NCI-H1092 treated with DMSO at 0.1 percent for 48 hours (cell line): ENCODE results near the gene NPLOC4.

Experiments used
- DNase-seq: peaks from one replicate; lab custom pipeline; 2025; lab: John Stamatoyannopoulos, UW

Gene NPLOC4

GRCh38 chr17:81662002-81662401 lies 25.1 kb upstream of the NPLOC4 start:
- no peak for DNase-seq

DNA sequence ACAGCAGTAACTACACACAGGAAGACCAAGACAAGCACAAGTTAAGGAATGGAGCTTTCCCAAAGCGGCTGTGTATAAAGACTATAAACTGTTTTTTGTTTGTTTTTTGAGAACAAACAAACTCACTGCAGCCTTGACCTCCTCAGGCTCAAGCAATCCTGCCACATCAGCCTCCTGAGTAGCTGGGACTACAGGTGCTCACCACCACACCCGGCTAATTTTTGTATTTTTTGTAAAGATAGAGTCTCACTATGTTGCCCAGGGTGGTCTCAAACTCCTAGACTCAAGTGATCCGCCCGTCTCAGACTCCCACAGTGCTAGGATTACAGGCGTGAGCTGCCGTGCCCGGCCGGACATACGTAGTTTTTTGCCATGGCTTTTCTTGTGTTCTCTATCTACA lies 23.5 kb upstream of the NPLOC4 start:
- DNase-seq, result no peak

- DNase-seq, result no peak
These were observed 22.1 kb upstream of the NPLOC4 start for GRCh38 chr17:81659038-81659437.

GRCh38 chr17:81656835-81657234 lies 19.9 kb upstream of the NPLOC4 start:
- no peak for DNase-seq

DNA sequence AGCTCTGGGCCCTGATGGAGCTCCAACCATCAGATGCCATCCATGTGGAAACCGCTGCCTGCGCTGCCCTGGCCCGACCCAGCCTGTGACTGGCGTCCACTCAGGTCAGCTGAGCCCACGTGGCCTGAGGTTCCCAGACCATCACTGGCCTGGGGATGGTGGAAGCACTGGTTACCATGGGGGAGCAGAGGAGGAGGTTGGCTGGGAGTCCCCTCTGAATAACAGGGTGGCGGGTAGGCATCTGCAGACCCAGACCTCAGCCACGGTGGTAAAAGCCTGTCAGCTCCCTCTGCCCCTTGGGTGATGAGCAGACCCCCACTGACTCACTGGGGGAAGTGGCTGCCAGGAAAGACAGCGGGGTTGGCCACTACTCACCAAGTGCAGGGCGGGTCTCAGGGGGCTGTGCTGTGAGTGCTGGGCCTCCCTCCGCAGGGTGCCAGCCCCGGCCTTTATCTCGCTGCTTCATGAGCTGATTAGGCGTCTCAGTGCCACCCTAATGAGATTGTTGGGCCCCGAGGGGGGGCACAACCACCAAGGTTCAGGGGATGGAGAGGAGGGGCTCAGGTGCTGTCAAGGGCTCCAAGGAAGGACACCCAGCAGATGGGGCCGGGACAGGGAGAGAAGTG lies 19.3 kb upstream of the NPLOC4 start, which contains the start of gene PDE6G:
TSS of gene PDE6G (minus strand) at position 425 of the 626 bp plus-strand sequence. CDS start 3,237 bp downstream, outside the sequence.
- no peak for DNase-seq

- DNase-seq, result no peak
These were observed 18.6 kb upstream of the NPLOC4 start for GRCh38 chr17:81655378-81656117.

- DNase-seq, result no peak
These were observed 16.2 kb upstream of the NPLOC4 start for GRCh38 chr17:81652906-81653771.

- DNase-seq, result no peak
These were observed 14.8 kb upstream of the NPLOC4 start for GRCh38 chr17:81651692-81652091.

GRCh38 chr17:81650951-81651350 lies 14.0 kb upstream of the NPLOC4 start:
- no peak for DNase-seq

DNA sequence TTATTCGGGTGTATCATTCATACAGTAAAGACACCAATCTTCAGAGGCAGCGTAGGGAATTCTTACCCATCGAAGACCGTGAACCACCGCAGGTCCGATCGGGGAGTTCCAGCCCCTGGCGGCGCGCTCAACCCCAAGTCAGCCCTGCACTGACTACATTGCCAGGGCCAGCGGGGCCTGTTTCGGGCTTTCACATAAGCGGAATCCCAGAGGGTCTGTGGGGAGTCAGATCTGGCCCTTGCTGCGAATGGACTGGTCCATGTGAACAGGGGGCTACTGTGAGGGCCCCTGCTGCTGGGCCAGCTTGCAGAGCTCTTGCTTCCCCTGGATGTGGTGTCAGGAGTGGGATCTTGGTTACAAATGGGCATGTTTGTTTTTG lies 11.8 kb upstream of the NPLOC4 start:
- DNase-seq, result no peak

- no peak for DNase-seq
These were observed 11.2 kb upstream of the NPLOC4 start for GRCh38 chr17:81648013-81648706.

- no peak for DNase-seq
These were observed 10.7 kb upstream of the NPLOC4 start for GRCh38 chr17:81647640-81648012.

GRCh38 chr17:81646869-81647600 lies 10.1 kb upstream of the NPLOC4 start:
- DNase-seq, result no peak

DNA sequence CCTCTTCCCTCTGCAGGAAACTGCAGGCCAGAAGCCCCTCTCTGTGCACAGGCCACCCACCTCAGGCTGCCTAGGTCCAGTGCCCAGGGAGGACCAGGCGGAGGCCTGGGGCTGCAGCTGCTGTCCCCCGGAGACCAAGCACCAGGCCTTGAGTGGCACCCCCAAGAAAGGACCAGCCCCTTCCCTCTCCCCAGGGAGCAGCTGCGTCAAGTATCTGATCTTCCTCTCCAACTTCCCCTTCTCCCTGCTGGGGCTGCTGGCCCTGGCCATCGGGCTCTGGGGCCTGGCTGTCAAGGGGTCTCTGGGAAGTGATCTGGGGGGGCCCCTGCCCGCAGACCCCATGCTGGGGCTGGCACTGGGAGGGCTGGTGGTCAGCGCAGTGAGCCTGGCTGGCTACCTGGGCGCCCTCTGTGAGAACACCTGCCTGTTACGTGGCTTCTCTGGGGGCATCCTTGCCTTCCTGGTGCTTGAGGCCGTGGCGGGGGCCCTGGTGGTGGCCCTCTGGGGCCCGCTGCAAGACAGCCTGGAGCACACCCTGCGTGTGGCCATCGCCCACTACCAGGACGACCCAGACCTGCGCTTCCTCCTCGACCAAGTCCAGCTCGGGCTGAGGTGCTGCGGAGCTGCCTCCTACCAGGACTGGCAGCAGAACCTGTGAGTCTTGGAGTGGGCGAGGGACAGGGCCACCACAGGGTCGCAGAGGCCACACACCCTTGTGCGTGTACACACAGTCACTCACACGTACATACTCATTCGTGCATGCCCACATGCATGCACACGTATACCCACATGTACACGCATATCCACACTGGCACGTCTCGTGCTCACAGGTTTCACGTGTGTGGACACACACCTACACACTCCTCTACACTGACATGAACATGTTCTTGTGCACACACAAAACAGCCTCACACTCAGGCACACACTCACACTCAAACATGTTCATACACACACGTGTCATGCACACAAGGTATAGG lies 8.4 kb upstream of the NPLOC4 start:
- DNase-seq, result no peak

GRCh38 chr17:81644496-81644895 lies 7.6 kb upstream of the NPLOC4 start:
- DNase-seq, result no peak

- DNase-seq, result no peak
These were observed 5.0 kb upstream of the NPLOC4 start for GRCh38 chr17:81641825-81642489.

GRCh38 chr17:81640011-81640410 lies 3.1 kb upstream of the NPLOC4 start:
- DNase-seq, result no peak

DNA sequence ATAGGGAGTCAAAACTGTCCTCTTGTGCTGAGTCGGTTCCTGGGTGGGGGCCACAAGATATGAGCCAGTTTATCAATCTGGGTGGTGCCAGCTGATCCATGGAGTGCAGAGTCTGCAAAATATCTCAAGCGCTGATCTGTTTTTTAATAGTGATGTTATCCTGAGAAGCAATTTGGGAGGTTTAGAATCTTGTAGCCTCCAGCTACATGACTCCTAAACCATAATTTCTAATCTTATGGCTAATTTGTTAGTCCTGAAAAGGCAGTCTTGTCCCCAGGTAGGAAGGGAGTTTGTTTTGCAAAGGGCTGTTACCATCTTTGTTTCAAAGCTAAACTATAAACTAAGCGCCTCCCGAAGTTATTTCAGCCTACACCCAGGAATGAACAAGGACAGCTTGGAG lies 1.8 kb upstream of the NPLOC4 start:
- DNase-seq, result no peak

DNA sequence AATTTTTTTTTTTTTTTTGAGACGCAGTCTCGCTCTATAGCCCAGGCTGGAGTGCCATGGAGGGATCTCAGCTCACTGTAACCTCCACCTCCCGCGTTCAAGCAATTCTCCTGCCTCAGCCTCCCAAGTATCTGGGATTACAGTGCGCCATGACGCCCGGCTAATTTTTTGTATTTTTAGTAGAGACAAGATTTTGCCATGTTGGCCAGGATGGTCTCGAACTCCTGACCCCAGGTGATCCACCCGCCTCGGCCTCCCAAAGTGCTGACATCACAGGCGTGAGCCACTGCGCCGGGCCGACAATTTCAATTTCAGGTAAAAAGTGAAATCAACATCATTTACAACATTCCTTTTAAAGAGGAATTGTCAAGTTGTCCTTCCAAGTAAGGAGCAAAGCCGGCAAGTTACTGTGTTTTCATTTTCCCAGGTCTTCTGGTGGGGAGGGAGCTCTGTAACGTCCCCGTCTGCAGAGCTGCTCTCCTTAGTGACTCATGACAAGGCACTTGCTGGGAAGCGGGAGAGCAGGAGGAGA lies 873 bp downstream of the NPLOC4 start:
- DNase-seq, result no peak
